H1 (cell line): ENCODE measurements around the gene CSDE1. TPM values are rescaled to one million over a fixed set of nuclear protein-coding genes. Genes with fewer than 3 reads are reported as not detected.

Experiments
- CTCF ChIA-PET: fragments of 300-600 bp; sonication (Branson Sonifier 250); formaldehyde crosslinking; loops from one replicate; lab custom pipeline; 2021; ENCODE audit not compliant: partially characterized antibody; lab: Charles Lee
- POLR2A ChIA-PET: fragments of 300-600 bp; sonication (Branson Sonifier 250); formaldehyde crosslinking; loops from one replicate; lab custom pipeline; 2021; ENCODE audit warnings: inconsistent platforms; ENCODE audit not compliant: partially characterized antibody; lab: Charles Lee
- DNase-seq, 2 experiments: peaks; one replicate each; pipeline versions ENCODE4 v3.0.0 to v3.0.0-alpha.2; 2010 to 2022; ENCODE audit warnings: low spot score in 2 of 2, low read depth in 1 of 2, mixed read lengths in 1 of 2
- FAIRE-seq: peaks from 2 replicates; lab custom pipeline; 2011; peaks lifted over from hg19 to GRCh38; lab: Jason Lieb, UNC
- H2AFZ ChIP-seq: 2 replicates; pipeline ENCODE4 v1.8.1; 2012; ENCODE audit warnings: low read length, inconsistent platforms
- H2AK5ac ChIP-seq: 2 replicates; pipeline ENCODE4 v1.6.1; 2013; ENCODE audit warnings: low read depth, low read length
- H2BK120ac ChIP-seq: replicated peaks from 2 replicates; pipeline ENCODE3; 2013; ENCODE audit warnings: low read depth, low read length, inconsistent platforms
- H2BK12ac ChIP-seq: 2 replicates; pipeline ENCODE4 v1.6.1; 2013; ENCODE audit warnings: low read depth, low read length
- H2BK15ac ChIP-seq: 2 replicates; pipeline ENCODE4 v1.6.1; 2013; ENCODE audit warnings: low read length
- H2BK20ac ChIP-seq: 2 replicates; pipeline ENCODE4 v1.6.1; 2013; ENCODE audit warnings: low read length
- H2BK5ac ChIP-seq: 2 replicates; pipeline ENCODE4 v1.6.1; 2013; ENCODE audit warnings: low read depth, low read length
- H3K14ac ChIP-seq: 2 replicates; pipeline ENCODE4 v1.6.1; 2013; ENCODE audit warnings: inconsistent platforms; ENCODE audit not compliant: insufficient read length
- H3K18ac ChIP-seq: 2 replicates; pipeline ENCODE4 v1.6.1; 2013; ENCODE audit warnings: low read length; ENCODE audit errors: extremely low read depth
- H3K23ac ChIP-seq: 2 replicates; pipeline ENCODE4 v1.6.1; 2013; ENCODE audit warnings: inconsistent platforms; ENCODE audit not compliant: insufficient read length
- H3K23me2 ChIP-seq: 2 replicates; pipeline ENCODE4 v1.6.1; 2013; ENCODE audit warnings: low read depth, low read length
- H3K27ac ChIP-seq: 2 replicates; pipeline ENCODE4 v1.6.1; 2011; ENCODE audit warnings: low read depth, low read length, inconsistent platforms
- H3K27me3 ChIP-seq, 4 experiments: replicated peaks in 1 of 4; 1 replicate in 1 of 4; 2 replicates in 3 of 4; pipeline versions ENCODE4 v1.6.1 to v1.8.1; 2011 to 2013; ENCODE audit warnings: low read length in 3 of 4, mild to moderate bottlenecking in 3 of 4, inconsistent platforms in 2 of 4, mixed read lengths in 2 of 4, moderate library complexity in 1 of 4; ENCODE audit not compliant: control insufficient read depth in 3 of 4, insufficient read depth in 3 of 4; ENCODE audit errors: extremely low read depth in 1 of 4
- H3K36me3 ChIP-seq, 4 experiments: 2 replicates each; pipeline versions ENCODE4 v1.6.1 to v1.8.1; 2011 to 2013; ENCODE audit warnings: mild to moderate bottlenecking in 4 of 4, low read length in 3 of 4, moderate library complexity in 2 of 4, control low read depth in 1 of 4, inconsistent platforms in 1 of 4; ENCODE audit not compliant: insufficient read depth in 4 of 4, control insufficient read depth in 2 of 4
- H3K4ac ChIP-seq: replicated peaks from 2 replicates; pipeline ENCODE3; 2013; ENCODE audit warnings: low read length, low read depth, mixed read lengths, inconsistent platforms; ENCODE audit not compliant: insufficient read length
- H3K4me1 ChIP-seq, 4 experiments: replicated peaks in 1 of 4; 1 replicate in 1 of 4; 2 replicates in 3 of 4; pipeline versions ENCODE4 v1.6.1 to v1.8.1; 2011 to 2013; ENCODE audit warnings: low read length in 3 of 4, inconsistent platforms in 2 of 4, mixed read lengths in 1 of 4; ENCODE audit not compliant: insufficient read depth in 4 of 4, control insufficient read depth in 3 of 4
- H3K4me2 ChIP-seq, 2 experiments: 2 replicates each; pipeline versions ENCODE4 v1.6.1 to v1.8.1; 2011 to 2013; ENCODE audit warnings: low read depth in 2 of 2, low read length in 2 of 2, control low read depth in 1 of 2, inconsistent platforms in 1 of 2, mild to moderate bottlenecking in 1 of 2; ENCODE audit not compliant: insufficient read depth in 1 of 2
- H3K4me3 ChIP-seq, 4 experiments: fragments of 200-600, 300-600 bp in 1 of 4; sonication (generic), shearing (Covaris generic), sonication (Bioruptor Twin) in 1 of 4; 2 replicates each; pipeline versions ENCODE4 v1.5.1 to v1.8.1; 2011 to 2016; ENCODE audit warnings: low read length in 4 of 4, low read depth in 3 of 4, control low read depth in 2 of 4, inconsistent platforms in 2 of 4, mild to moderate bottlenecking in 2 of 4, mixed read lengths in 1 of 4, moderate library complexity in 1 of 4; ENCODE audit not compliant: insufficient read depth in 2 of 4; ENCODE audit errors: extremely low read depth in 1 of 4
- H3K56ac ChIP-seq: replicated peaks from 2 replicates; pipeline ENCODE3; 2013; ENCODE audit warnings: low read depth, mild to moderate bottlenecking, mixed read lengths, low read length, inconsistent platforms; ENCODE audit not compliant: insufficient read length
- H3K79me1 ChIP-seq: 2 replicates; pipeline ENCODE4 v1.6.1; 2013; ENCODE audit warnings: low read depth, low read length, control low read depth
- H3K79me2 ChIP-seq, 2 experiments: 2 replicates each; pipeline versions ENCODE4 v1.6.1 to v1.8.1; 2012 to 2013; ENCODE audit warnings: low read length in 2 of 2, mild to moderate bottlenecking in 2 of 2, inconsistent platforms in 1 of 2; ENCODE audit not compliant: insufficient read depth in 2 of 2, control insufficient read depth in 1 of 2
- H3K9ac ChIP-seq, 4 experiments: replicated peaks in 1 of 4; 1 replicate in 1 of 4; 2 replicates in 3 of 4; pipeline versions ENCODE4 v1.6.1 to v1.8.1; 2011 to 2013; ENCODE audit warnings: low read depth in 3 of 4, low read length in 3 of 4, control low read depth in 2 of 4, mild to moderate bottlenecking in 2 of 4, moderate library complexity in 2 of 4, inconsistent platforms in 1 of 4; ENCODE audit errors: extremely low read depth in 1 of 4
- H3K9me3 ChIP-seq, 2 experiments: 2 replicates each; pipeline versions ENCODE4 v1.6.1 to v1.8.1; 2012 to 2013; ENCODE audit warnings: mild to moderate bottlenecking in 2 of 2, moderate library complexity in 2 of 2, control low read depth in 1 of 2, inconsistent platforms in 1 of 2, low read depth in 1 of 2, low read length in 1 of 2, mixed read lengths in 1 of 2; ENCODE audit not compliant: insufficient read depth in 2 of 2
- H4K20me1 ChIP-seq, 2 experiments: replicated peaks in 1 of 2; 2 replicates each; pipeline versions ENCODE3 to v1.8.1; 2011 to 2013; ENCODE audit warnings: inconsistent platforms in 2 of 2, low read length in 2 of 2, mild to moderate bottlenecking in 1 of 2; ENCODE audit not compliant: insufficient read depth in 2 of 2, control insufficient read depth in 1 of 2
- H4K5ac ChIP-seq: 2 replicates; pipeline ENCODE4 v1.6.1; 2013; ENCODE audit warnings: low read length, low read depth, mixed read lengths, inconsistent platforms; ENCODE audit not compliant: insufficient read length
- H4K8ac ChIP-seq: 2 replicates; pipeline ENCODE4 v1.8.0; 2013; ENCODE audit warnings: mild to moderate bottlenecking, moderate library complexity, low read length, inconsistent platforms; ENCODE audit not compliant: insufficient read depth; ENCODE audit errors: extremely low read depth
- H4K91ac ChIP-seq: replicated peaks from 2 replicates; pipeline ENCODE3; 2013; ENCODE audit warnings: low read length, mixed read lengths, inconsistent platforms; ENCODE audit not compliant: insufficient read length
- CHD1 ChIP-seq: IDR thresholded peaks from 2 replicates; pipeline ENCODE4 v1.6.1; 2012; ENCODE audit warnings: low read depth, low read length, improper control_type of control experiment
- CHD2 ChIP-seq: IDR thresholded peaks from 2 replicates; pipeline ENCODE4 v1.6.1; 2012; ENCODE audit warnings: low read length, improper control_type of control experiment
- CTCF ChIP-seq, 3 experiments: IDR thresholded peaks; 1 replicate in 2 of 3; 2 replicates in 1 of 3; pipeline versions ENCODE4 v1.5.1 to v1.6.1; 2011; ENCODE audit warnings: low read length in 3 of 3, mild to moderate bottlenecking in 3 of 3, inconsistent platforms in 2 of 3, low read depth in 1 of 3, moderate library complexity in 1 of 3; ENCODE audit not compliant: insufficient read depth in 1 of 3; ENCODE audit errors: control extremely low read depth in 1 of 3
- FOSL1 ChIP-seq: IDR thresholded peaks from 2 replicates; pipeline ENCODE4 v1.6.1; 2011; ENCODE audit warnings: mild to moderate bottlenecking, low read depth, low read length, moderate library complexity; ENCODE audit not compliant: insufficient read depth
- KDM4A ChIP-seq: IDR thresholded peaks from one replicate; pipeline ENCODE4 v1.7.1; 2012; ENCODE audit warnings: low read depth, mild to moderate bottlenecking, moderate library complexity, low read length, inconsistent platforms; ENCODE audit not compliant: severe bottlenecking
- KDM5A ChIP-seq: fragments of 200-600 bp; IDR thresholded peaks from 2 replicates; pipeline ENCODE4 v1.7.1; 2012; ENCODE audit warnings: mild to moderate bottlenecking, low read length, inconsistent platforms, mixed read lengths
- PHF8 ChIP-seq: fragments of 200-600 bp; sonication (generic); conservative IDR thresholded peaks from 2 replicates; pipeline ENCODE4 v1.7.1; 2012; ENCODE audit warnings: low read depth, mild to moderate bottlenecking, inconsistent platforms, low read length, moderate library complexity
- SIN3A ChIP-seq, 2 experiments: IDR thresholded peaks in 1 of 2; conservative IDR thresholded peaks in 1 of 2; 2 replicates each; pipeline ENCODE4 v1.6.1; 2011 to 2012; ENCODE audit warnings: low read length in 2 of 2, improper control_type of control experiment in 1 of 2, low read depth in 1 of 2, mild to moderate bottlenecking in 1 of 2
- TAF1 ChIP-seq: IDR thresholded peaks from 2 replicates; pipeline ENCODE4 v1.6.1; 2011; ENCODE audit warnings: mild to moderate bottlenecking, low read depth, low read length
- USF2 ChIP-seq: IDR thresholded peaks from 2 replicates; pipeline ENCODE4 v1.6.1; 2011; ENCODE audit warnings: low read length, improper control_type of control experiment
- WGBS, 2 experiments: shearing (Covaris generic) in 1 of 2; methylation state at CpG; one replicate each; pipeline versions ENCODE4 v1.1.6 to v1.1.7; 2013 to 2015; ENCODE audit warnings: low lambda C conversion rate in 2 of 2, mixed read lengths in 2 of 2, inconsistent platforms in 1 of 2, low coverage in 1 of 2, missing lambda C conversion rate in 1 of 2; ENCODE audit not compliant: insufficient replicate concordance in 2 of 2, insufficient coverage in 1 of 2, insufficient read length in 1 of 2; ENCODE audit errors: extremely low coverage in 1 of 2, missing lambda C conversion rate in 1 of 2; 5-methylcytosine and 5-hydroxymethylcytosine counted together
- polyA plus RNA-seq, 7 experiments: library from polyadenylated mRNA; depleted of rRNA in 3 of 7; stranded (reverse) in 5 of 7; unstranded in 2 of 7; fragments of >200 nt in 5 of 7; fragments of 200-250 nt in 2 of 7; gene quantifications; 1 replicate in 5 of 7; 2 replicates in 1 of 7; 4 replicates in 1 of 7; pipeline versions ENCODE4 v1.2.1 to v1.2.3, GENCODE V29; 2011 to 2013; ENCODE audit warnings: missing spikeins in 2 of 7, mixed read lengths in 2 of 7
- total RNA-seq: library from RNA; stranded (reverse); fragmentation: NEBNext Ultra II Directional; extraction: Animal tissue kit (Norgen Biotek cat#: 25700); gene quantifications from 2 replicates; pipeline ENCODE4 v1.2.1, GENCODE V29; 2021

Gene CSDE1
- total and polyA plus RNA-seq, 2 of the 8 experiments (the other 6 are each of a cell fraction or from before 2014, with no cell fraction given) = 149 to 635 TPM

GRCh38 chr1:114750780-114751179 is 7.0 kb downstream of the CSDE1 start:
- no peak overlapping the region for H3K23ac ChIP-seq
- H3K79me1 ChIP-seq = peaks cover 4% of the 10 kb centered on the region
- no peak overlapping the region for H2AK5ac ChIP-seq
- H3K56ac ChIP-seq = no peak overlapping the region
- H3K18ac ChIP-seq = no peak overlapping the region
- no peaks in the 10 kb centered on the region for H3K27me3 ChIP-seq
- H3K4me1 ChIP-seq = peaks cover 0 to 12% (median 1%) of the 10 kb centered on the region in 4 experiments; a peak in 2 of 7 replicates
- peaks cover 2 to 55% (median 26%) of the 10 kb centered on the region in 4 experiments; a peak in 7 of 8 replicates for H3K36me3 ChIP-seq
- H2BK120ac ChIP-seq = no peak overlapping the region
- H3K9ac ChIP-seq = no peak overlapping the region
- no peak overlapping the region for H2AFZ ChIP-seq
- H2BK5ac ChIP-seq = no peak overlapping the region
- no peak overlapping the region for H3K4ac ChIP-seq
- DNase-seq = no peak
- H3K4me3 ChIP-seq = no peak overlapping the region
- no peaks in the 10 kb centered on the region for H3K9me3 ChIP-seq
- no peak overlapping the region for H4K8ac ChIP-seq
- no peaks in the 10 kb centered on the region for H3K23me2 ChIP-seq
- H2BK12ac ChIP-seq = no peak overlapping the region
- H3K79me2 ChIP-seq = peaks cover 61 to 100% of the 10 kb centered on the region in 2 experiments
- POLR2A ChIA-PET = interaction anchor here (0.6 to 2.4 kb wide), 10 partner anchors 9 to 256 kb away, joined by 3 to 13 read pairs (median 3); no protein-coding TSS in a partner anchor
- H2BK20ac ChIP-seq = no peak overlapping the region
- no peak overlapping the region for H4K91ac ChIP-seq
- H2BK15ac ChIP-seq = no peak overlapping the region
- H3K27ac ChIP-seq = no peak overlapping the region
- no peak overlapping the region for H3K4me2 ChIP-seq
- 91% methylated on average over 5 of the region's 5 CpGs; no CpG with 5 or more reads in 1 of the 2 experiments for WGBS, 2 experiments
- FAIRE-seq = no peak
- no peak overlapping the region for H4K5ac ChIP-seq
- CTCF ChIA-PET = interaction anchor here (0.5 kb wide), 1 partner anchor 404 kb away, joined by 3 read pairs; no protein-coding TSS in a partner anchor
- peaks cover 33 to 41% of the 10 kb centered on the region in 2 experiments for H4K20me1 ChIP-seq
- no peak overlapping the region for H3K14ac ChIP-seq
- no peak for TF ChIP-seq SIN3A (conservative IDR thresholded peaks at IDR 0.05 in 1 of 2, IDR thresholded peaks at IDR 0.05 in 1 of 2; ENCODE audit: low read depth in 1 of 2, low read length in 2 of 2)
- TF ChIP-seq KDM4A = no peak
- no peak for TF ChIP-seq KDM5A
- TF ChIP-seq PHF8 = no peak
- no peak for TF ChIP-seq TAF1
- no peak for TF ChIP-seq FOSL1
- TF ChIP-seq CHD1 = no peak
- no peak for TF ChIP-seq CHD2
- no peak for TF ChIP-seq CTCF (IDR thresholded peaks at IDR 0.05; ENCODE audit: control extremely low read depth in 1 of 3, insufficient read depth in 1 of 3, low read depth in 1 of 3, low read length in 3 of 3)
- no peak for TF ChIP-seq USF2
